ENCODE data around the gene SLC11A2. TPM values are rescaled to one million over a fixed set of nuclear protein-coding genes. Genes with fewer than 3 reads are reported as not detected.
A peak's percentile ranks its signal among the peaks of the same experiment; 100 is the strongest.

The SLC11A2 gene
- total and polyA plus RNA-seq, 2 of the 13 experiments (the other 11 are each of a cell fraction or from before 2014, with no cell fraction given): 71.7 to 77.0 TPM

DNA sequence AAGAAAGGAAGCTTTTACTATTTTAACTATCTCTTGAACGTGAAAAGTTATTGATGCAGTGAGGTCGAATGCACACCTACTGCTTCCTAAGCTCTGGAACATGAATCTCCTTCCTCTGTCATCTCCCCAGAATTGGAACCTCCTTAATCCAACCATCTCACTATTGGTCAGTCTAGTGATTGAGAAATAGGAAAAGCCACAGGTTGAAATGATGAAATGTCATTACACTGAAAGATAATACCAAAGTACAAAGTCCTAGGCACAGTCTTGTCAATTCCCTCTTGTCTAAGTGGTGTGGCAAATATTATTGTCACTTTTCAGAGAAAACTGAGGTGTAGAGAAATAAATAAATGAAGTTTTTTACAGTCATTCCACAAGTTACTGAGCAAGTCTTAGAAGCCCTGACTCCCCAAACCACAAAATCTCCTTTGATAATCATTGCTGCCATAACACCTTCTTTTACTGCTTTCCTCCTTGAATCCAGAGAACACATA is 93.3 kb downstream of the SLC11A2 start:
- CTCF ChIA-PET (ENCODE audit: low intra/inter-chr PET ratio, low total read pairs): no interaction called here
- peak; percentile 74 for FAIRE-seq
- H2AFZ ChIP-seq (ENCODE audit: low read length): no peak overlapping the region
- 0% methylated on average over 2 of the region's 2 CpGs for WGBS (ENCODE audit: low lambda C conversion rate)
- no TSS peak for BruUV-seq (replicated peaks)
- peak; percentile 89 for DNase-seq (ENCODE audit: low spot score)
- no peaks in the 10 kb centered on the region for H3K27me3 ChIP-seq (ENCODE audit: control insufficient read depth in 1 of 2, insufficient read depth in 2 of 2, low read length in 2 of 2)
- peaks cover 89% of the 10 kb centered on the region for H3K4me1 ChIP-seq (ENCODE audit: insufficient read depth, low read length)
- H3K4me2 ChIP-seq (ENCODE audit: low read depth, low read length): peak overlapping the region; percentile 60
- ATAC-seq: peak; percentile 51
- peak overlapping the region in 1 of 3 experiments; percentile 15; a peak in 1 of 6 replicates for H3K4me3 ChIP-seq (replicated peaks in 1 of 3; ENCODE audit: insufficient read depth in 1 of 3, low read depth in 2 of 3, low read length in 3 of 3)
- peaks cover 30% of the 10 kb centered on the region for H3K79me2 ChIP-seq (ENCODE audit: insufficient read depth, low read length)
- peak overlapping the region; percentile 68 for H3K9ac ChIP-seq (ENCODE audit: insufficient read depth, low read depth, low read length)
- peaks cover 1 to 4% of the 10 kb centered on the region in 2 experiments; a peak in 4 of 5 replicates for H3K36me3 ChIP-seq (replicated peaks in 1 of 2; ENCODE audit: control insufficient read depth in 1 of 2, insufficient read depth in 2 of 2, low read length in 2 of 2)
- no peaks in the 10 kb centered on the region for H3K9me3 ChIP-seq (ENCODE audit: low read length)
- H4K20me1 ChIP-seq (ENCODE audit: insufficient read depth, low read length): no peaks in the 10 kb centered on the region
- in situ Hi-C loops (cut with HindIII; ENCODE audit: extremely low pct_ligation_motif_present, low pct_unique_long_range_greater_than_20kb) (no loop called here), intact Hi-C loops (cut with micrococcal nuclease; ENCODE audit: unreplicated experiment) (loop anchor here (1.0 to 5.0 kb wide), 2 partner anchors 93 to 1976 kb away; partner anchors contain the start of genes ARF3 and SLC11A2)
- H3K27ac ChIP-seq (ENCODE audit: extremely low read length, insufficient read depth, low read length): peak overlapping the region; percentile 93
- POLR2A ChIA-PET: interaction anchor here (0.8 to 3.2 kb wide), 7 partner anchors 9 to 168 kb away, joined by 3 to 46 read pairs (median 5); partner anchors contain the start of gene SLC11A2
- TF ChIP-seq SOX13 (IDR thresholded peaks at IDR 0.05) (no peak), SOX13 (CRISPR knock-in tag; conservative IDR thresholded peaks at IDR 0.05 in 1 of 2, IDR thresholded peaks at IDR 0.05 in 1 of 2) (peak in 1 of 2 experiments; percentile 86; a peak in 2 of 4 replicates), ZNF816 (CRISPR knock-in tag; IDR thresholded peaks at IDR 0.05; ENCODE audit: borderline replicate concordance) (no peak), TSC22D2 (CRISPR knock-in tag; IDR thresholded peaks at IDR 0.05; ENCODE audit: borderline replicate concordance) (no peak), HDAC2 (CRISPR knock-in tag; IDR thresholded peaks at IDR 0.05) (peak; percentile 64; the same call in 1 of the 2 replicates), ZNF253 (CRISPR knock-in tag; IDR thresholded peaks at IDR 0.05; ENCODE audit: borderline replicate concordance) (no peak), HMG20B (CRISPR knock-in tag; conservative IDR thresholded peaks at IDR 0.05) (peak; percentile 32; the same call in 1 of the 2 replicates), LCORL (IDR thresholded peaks at IDR 0.05) (no peak), LCORL (CRISPR knock-in tag; IDR thresholded peaks at IDR 0.05) (no peak), PHF5A (CRISPR knock-in tag; IDR thresholded peaks at IDR 0.05; ENCODE audit: low read depth, unreplicated experiment) (no peak), ZSCAN31 (CRISPR knock-in tag; IDR thresholded peaks at IDR 0.05; ENCODE audit: low read depth) (no peak), RARA (CRISPR knock-in tag; IDR thresholded peaks at IDR 0.05) (peak; percentile 43; the same call in 1 of the 2 replicates), TEAD3 (CRISPR knock-in tag; optimal IDR thresholded peaks at IDR 0.05; ENCODE audit: borderline replicate concordance) (peak; percentile 39), SKI (IDR thresholded peaks at IDR 0.05; ENCODE audit: partially characterized antibody) (peak; percentile 37), NFYB (CRISPR knock-in tag; IDR thresholded peaks at IDR 0.05) (peak; percentile 63), CREM (IDR thresholded peaks at IDR 0.05) (peak; percentile 55), CREM (CRISPR knock-in tag; IDR thresholded peaks at IDR 0.05) (no peak), KMT2B (CRISPR knock-in tag; IDR thresholded peaks at IDR 0.05) (no peak), SAP130 (CRISPR knock-in tag; IDR thresholded peaks at IDR 0.05; ENCODE audit: low read depth) (peak; percentile 73), ZNF484 (CRISPR knock-in tag; IDR thresholded peaks at IDR 0.05; ENCODE audit: borderline replicate concordance, low read depth) (no peak), ZNF263 (CRISPR knock-in tag; IDR thresholded peaks at IDR 0.05) (no peak), HMG20A (CRISPR knock-in tag; IDR thresholded peaks at IDR 0.05; ENCODE audit: borderline replicate concordance) (peak; percentile 79; the same call in 1 of the 2 replicates), MIER2 (CRISPR knock-in tag; IDR thresholded peaks at IDR 0.05) (no peak), ZNF850 (CRISPR knock-in tag; conservative IDR thresholded peaks at IDR 0.05) (no peak)
- TF ChIP-seq, protein P1, sequence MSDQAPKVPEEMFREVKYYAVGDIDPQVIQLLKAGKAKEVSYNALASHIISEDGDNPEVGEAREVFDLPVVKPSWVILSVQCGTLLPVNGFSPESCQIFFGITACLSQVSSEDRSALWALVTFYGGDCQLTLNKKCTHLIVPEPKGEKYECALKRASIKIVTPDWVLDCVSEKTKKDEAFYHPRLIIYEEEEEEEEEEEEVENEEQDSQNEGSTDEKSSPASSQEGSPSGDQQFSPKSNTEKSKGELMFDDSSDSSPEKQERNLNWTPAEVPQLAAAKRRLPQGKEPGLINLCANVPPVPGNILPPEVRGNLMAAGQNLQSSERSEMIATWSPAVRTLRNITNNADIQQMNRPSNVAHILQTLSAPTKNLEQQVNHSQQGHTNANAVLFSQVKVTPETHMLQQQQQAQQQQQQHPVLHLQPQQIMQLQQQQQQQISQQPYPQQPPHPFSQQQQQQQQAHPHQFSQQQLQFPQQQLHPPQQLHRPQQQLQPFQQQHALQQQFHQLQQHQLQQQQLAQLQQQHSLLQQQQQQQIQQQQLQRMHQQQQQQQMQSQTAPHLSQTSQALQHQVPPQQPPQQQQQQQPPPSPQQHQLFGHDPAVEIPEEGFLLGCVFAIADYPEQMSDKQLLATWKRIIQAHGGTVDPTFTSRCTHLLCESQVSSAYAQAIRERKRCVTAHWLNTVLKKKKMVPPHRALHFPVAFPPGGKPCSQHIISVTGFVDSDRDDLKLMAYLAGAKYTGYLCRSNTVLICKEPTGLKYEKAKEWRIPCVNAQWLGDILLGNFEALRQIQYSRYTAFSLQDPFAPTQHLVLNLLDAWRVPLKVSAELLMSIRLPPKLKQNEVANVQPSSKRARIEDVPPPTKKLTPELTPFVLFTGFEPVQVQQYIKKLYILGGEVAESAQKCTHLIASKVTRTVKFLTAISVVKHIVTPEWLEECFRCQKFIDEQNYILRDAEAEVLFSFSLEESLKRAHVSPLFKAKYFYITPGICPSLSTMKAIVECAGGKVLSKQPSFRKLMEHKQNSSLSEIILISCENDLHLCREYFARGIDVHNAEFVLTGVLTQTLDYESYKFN (CRISPR knock-in tag; conservative IDR thresholded peaks at IDR 0.05): peak; percentile 86

All from HepG2 (cell line).